ENCODE measurements around the gene CD2BP2. TPM values are rescaled to one million over a fixed set of nuclear protein-coding genes. Genes with fewer than 3 reads are reported as not detected.
"Not testable (repeated sequence)": the region's sequence is repeated elsewhere in the genome, so short reads cannot be mapped to it uniquely, and the experiment has no call there.

CD2BP2 gene
- total RNA-seq, 2 donors from 2014 or later: 44.8 to 76.1 TPM

DNA sequence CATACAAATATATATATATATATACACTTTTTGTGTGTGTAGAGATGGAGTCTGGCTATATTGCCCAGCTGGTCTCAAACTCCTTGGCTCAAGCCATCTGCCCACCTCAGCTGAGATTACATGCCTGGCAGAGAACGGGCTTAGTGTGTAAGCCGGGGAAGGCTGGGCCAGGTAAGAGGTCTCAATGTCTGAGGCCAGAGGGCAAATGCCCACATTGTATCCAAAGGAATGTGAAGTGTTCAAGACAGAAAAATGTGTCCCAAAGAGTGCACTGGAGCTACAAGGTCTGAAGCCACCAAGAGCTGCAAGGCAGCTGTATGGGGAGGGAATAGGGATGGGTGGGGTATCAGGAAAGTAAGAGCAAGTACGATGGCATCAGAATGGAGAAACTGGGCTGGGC, 8.8 kb downstream of the CD2BP2 start:
- H3K9ac ChIP-seq (ENCODE audit: low read depth in 2 of 2, low read length in 2 of 2): no peak overlapping the region
- no peaks in the 10 kb centered on the region for H3K9me3 ChIP-seq
- intact Hi-C loops (cut with DNase I): no loop called here
- no peaks in the 10 kb centered on the region for H3K4me1 ChIP-seq
- no peak overlapping the region for H3K27ac ChIP-seq
- H3K36me3 ChIP-seq: no peaks in the 10 kb centered on the region
- no peak overlapping the region for H3K4me3 ChIP-seq
- no peaks in the 10 kb centered on the region for H3K27me3 ChIP-seq
- no peak for DNase-seq
- TF ChIP-seq CTCF (IDR thresholded peaks at IDR 0.05): no peak

GRCh38 chr16:30343491-30343820, 11.7 kb downstream of the CD2BP2 start:
- H3K9ac ChIP-seq (ENCODE audit: low read depth in 2 of 2, low read length in 2 of 2); H3K27ac ChIP-seq; DNase-seq; H3K4me3 ChIP-seq; H3K4me1 ChIP-seq; H3K27me3 ChIP-seq; H3K9me3 ChIP-seq; H3K36me3 ChIP-seq; intact Hi-C loops (cut with DNase I): not testable (repeated sequence)

- no peak overlapping the region for H3K4me3 ChIP-seq
- DNase-seq: peak; percentile 16
- H3K36me3 ChIP-seq: no peaks in the 10 kb centered on the region
- no peak overlapping the region for H3K9ac ChIP-seq (ENCODE audit: low read depth in 2 of 2, low read length in 2 of 2)
- H3K4me1 ChIP-seq: no peaks in the 10 kb centered on the region
- no peaks in the 10 kb centered on the region for H3K27me3 ChIP-seq
- TF ChIP-seq CTCF (IDR thresholded peaks at IDR 0.05): no peak
- no peaks in the 10 kb centered on the region for H3K9me3 ChIP-seq
- no peak overlapping the region for H3K27ac ChIP-seq
- intact Hi-C loops (cut with DNase I): no loop called here
Observed at GRCh38 chr16:30342751-30343490, 12.2 kb downstream of the CD2BP2 start.

DNA sequence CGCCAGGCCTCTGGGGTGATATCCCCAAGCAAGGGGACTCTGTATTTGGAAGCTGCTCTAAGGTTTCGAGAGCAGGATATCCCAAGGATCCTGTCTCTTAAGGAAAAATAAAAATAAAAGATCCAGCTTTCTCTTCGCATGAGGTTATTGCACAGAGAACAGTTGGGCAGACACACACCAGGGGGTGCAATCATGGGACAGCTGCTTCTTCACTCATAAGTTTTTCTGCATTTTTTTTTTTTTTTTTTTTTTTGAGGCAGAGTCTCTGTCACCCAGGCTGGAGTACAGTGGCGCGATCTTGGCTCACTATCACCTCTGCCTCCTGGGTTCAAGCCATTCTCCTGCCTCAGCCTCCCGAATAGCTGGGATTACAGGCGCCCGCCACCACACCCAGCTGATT, 13.1 kb downstream of the CD2BP2 start:
- not testable (repeated sequence) for DNase-seq

GRCh38 chr16:30340621-30341020, 14.5 kb downstream of the CD2BP2 start:
- peak; percentile 16 for DNase-seq
- Histone ChIP-seq H3K4me3 (no peak overlapping the region), H3K9ac (ENCODE audit: low read depth in 2 of 2, low read length in 2 of 2) (no peak overlapping the region), H3K36me3 (no peaks in the 10 kb centered on the region), H3K9me3 (no peaks in the 10 kb centered on the region), H3K27me3 (no peaks in the 10 kb centered on the region), H3K4me1 (no peaks in the 10 kb centered on the region), H3K27ac (no peak overlapping the region)
- TF ChIP-seq CTCF (IDR thresholded peaks at IDR 0.05): no peak
- intact Hi-C loops (cut with DNase I): no loop called here

More for the DNA sequence above, 13.1 kb downstream of the CD2BP2 start:
- H3K9ac ChIP-seq (ENCODE audit: low read depth in 2 of 2, low read length in 2 of 2); H3K27me3 ChIP-seq; H3K9me3 ChIP-seq; intact Hi-C loops (cut with DNase I); H3K27ac ChIP-seq; H3K36me3 ChIP-seq; H3K4me3 ChIP-seq; H3K4me1 ChIP-seq: not testable (repeated sequence)

- H3K4me1 ChIP-seq; H3K27ac ChIP-seq; H3K9ac ChIP-seq (ENCODE audit: low read depth in 2 of 2, low read length in 2 of 2); H3K36me3 ChIP-seq; DNase-seq; H3K9me3 ChIP-seq; H3K27me3 ChIP-seq; intact Hi-C loops (cut with DNase I); H3K4me3 ChIP-seq: not testable (repeated sequence)
Observed at GRCh38 chr16:30338715-30339114, 16.4 kb downstream of the CD2BP2 start.

DNA sequence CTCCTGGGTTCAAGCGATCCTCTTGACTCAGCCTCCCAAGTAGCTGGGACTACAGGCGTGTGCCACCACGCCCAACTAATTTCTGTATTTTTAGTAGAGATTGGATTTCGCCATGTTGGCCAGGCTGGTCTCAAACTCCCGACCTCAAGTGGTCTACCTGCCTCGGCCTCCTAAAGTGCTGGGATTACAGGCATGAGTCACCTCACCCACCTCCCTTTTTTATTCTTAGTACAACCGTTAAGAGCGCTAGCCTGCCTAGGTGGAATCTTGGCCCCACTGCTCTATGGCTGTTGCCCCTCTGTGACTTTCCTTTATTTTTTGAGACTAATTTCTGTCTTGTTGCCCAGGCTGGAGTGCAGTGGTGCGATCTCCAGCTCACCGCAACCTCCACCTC, 17.1 kb downstream of the CD2BP2 start:
- DNase-seq; H3K27ac ChIP-seq; H3K9ac ChIP-seq (ENCODE audit: low read depth in 2 of 2, low read length in 2 of 2); H3K9me3 ChIP-seq; intact Hi-C loops (cut with DNase I); H3K4me3 ChIP-seq; H3K36me3 ChIP-seq; H3K27me3 ChIP-seq; H3K4me1 ChIP-seq: not testable (repeated sequence)
